Stimulated activated CD8-positive, alpha-beta memory T cell treated with anti-CD3 and anti-CD28 coated beads, Interleukin-7, amount 100 ng/mL, for 4 hours (primary cell): Measurements from ENCODE around the gene MEP1B.

Source experiments
- DNase-seq, 2 donors: peaks; one replicate each; pipeline ENCODE4 v3.0.0-alpha.2; 2020; ENCODE audit warnings: low read depth in 2 of 2

Gene MEP1B

GRCh38 chr18:32267463-32267862, 77.6 kb downstream of the MEP1B start:
- no peak for DNase-seq
